ENCODE data around the gene TP53.

TP53 gene

GRCh38 chr17:7673239-7673638, 14.1 kb downstream of the TP53 start:
- no peak overlapping the region for H3K4me3 ChIP-seq (IDR thresholded peaks at IDR 0.05; ENCODE audit: insufficient read depth, low read depth, low read length)
- H3K79me2 ChIP-seq (ENCODE audit: insufficient read depth, low read depth): no peaks in the 10 kb centered on the region
- H3K4me2 ChIP-seq: no peak overlapping the region
- no peak overlapping the region for H3K9ac ChIP-seq
- H4K20me1 ChIP-seq (ENCODE audit: insufficient read depth): no peaks in the 10 kb centered on the region
- H3K4me1 ChIP-seq (ENCODE audit: low read depth, poor library complexity, severe bottlenecking): no peaks in the 10 kb centered on the region
- no peaks in the 10 kb centered on the region for H3K36me3 ChIP-seq (ENCODE audit: insufficient read depth)
- H3K27me3 ChIP-seq (ENCODE audit: insufficient read depth, low read depth): no peaks in the 10 kb centered on the region
- no peak overlapping the region for H2AFZ ChIP-seq (ENCODE audit: low read depth)
- no peak for TF ChIP-seq CTCF (conservative IDR thresholded peaks at IDR 0.05; ENCODE audit: low read depth, low read length)
- no peak overlapping the region for H3K27ac ChIP-seq

- H3K4me3 ChIP-seq (IDR thresholded peaks at IDR 0.05; ENCODE audit: insufficient read depth, low read depth, low read length): no peak overlapping the region
- H3K4me1 ChIP-seq (ENCODE audit: low read depth, poor library complexity, severe bottlenecking): no peaks in the 10 kb centered on the region
- H3K27ac ChIP-seq: no peak overlapping the region
- no peak for TF ChIP-seq CTCF (conservative IDR thresholded peaks at IDR 0.05; ENCODE audit: low read depth, low read length)
- no peaks in the 10 kb centered on the region for H3K27me3 ChIP-seq (ENCODE audit: insufficient read depth, low read depth)
- no peaks in the 10 kb centered on the region for H4K20me1 ChIP-seq (ENCODE audit: insufficient read depth)
- no peak overlapping the region for H3K9ac ChIP-seq
- no peak overlapping the region for H3K4me2 ChIP-seq
- no peak overlapping the region for H2AFZ ChIP-seq (ENCODE audit: low read depth)
- no peaks in the 10 kb centered on the region for H3K36me3 ChIP-seq (ENCODE audit: insufficient read depth)
- H3K79me2 ChIP-seq (ENCODE audit: insufficient read depth, low read depth): no peaks in the 10 kb centered on the region
Observed at GRCh38 chr17:7668482-7668881, 18.8 kb downstream of the TP53 start.

- Histone ChIP-seq H3K9ac (no peak overlapping the region), H3K79me2 (ENCODE audit: insufficient read depth, low read depth) (no peaks in the 10 kb centered on the region), H3K4me3 (IDR thresholded peaks at IDR 0.05; ENCODE audit: insufficient read depth, low read depth, low read length) (no peak overlapping the region), H3K4me2 (no peak overlapping the region), H2AFZ (ENCODE audit: low read depth) (no peak overlapping the region), H3K27ac (no peak overlapping the region), H3K4me1 (ENCODE audit: low read depth, poor library complexity, severe bottlenecking) (no peaks in the 10 kb centered on the region), H3K36me3 (ENCODE audit: insufficient read depth) (no peaks in the 10 kb centered on the region), H3K27me3 (ENCODE audit: insufficient read depth, low read depth) (no peaks in the 10 kb centered on the region), H4K20me1 (ENCODE audit: insufficient read depth) (no peaks in the 10 kb centered on the region)
- no peak for TF ChIP-seq CTCF (conservative IDR thresholded peaks at IDR 0.05; ENCODE audit: low read depth, low read length)
Observed at GRCh38 chr17:7667656-7668406, 19.5 kb downstream of the TP53 start.

- Histone ChIP-seq H3K36me3 (ENCODE audit: insufficient read depth) (no peaks in the 10 kb centered on the region), H3K4me3 (IDR thresholded peaks at IDR 0.05; ENCODE audit: insufficient read depth, low read depth, low read length) (no peak overlapping the region), H2AFZ (ENCODE audit: low read depth) (no peak overlapping the region), H4K20me1 (ENCODE audit: insufficient read depth) (no peaks in the 10 kb centered on the region), H3K27ac (no peak overlapping the region), H3K27me3 (ENCODE audit: insufficient read depth, low read depth) (no peaks in the 10 kb centered on the region), H3K79me2 (ENCODE audit: insufficient read depth, low read depth) (no peaks in the 10 kb centered on the region), H3K4me2 (no peak overlapping the region), H3K4me1 (ENCODE audit: low read depth, poor library complexity, severe bottlenecking) (no peaks in the 10 kb centered on the region), H3K9ac (no peak overlapping the region)
- no peak for TF ChIP-seq CTCF (conservative IDR thresholded peaks at IDR 0.05; ENCODE audit: low read depth, low read length)
Observed at GRCh38 chr17:7656958-7657609, 30.2 kb downstream of the TP53 start.
